Endothelial cell of umbilical vein (primary cell): ENCODE measurements around the gene CLEC4M. TPM values are rescaled to one million over a fixed set of nuclear protein-coding genes. Genes with fewer than 3 reads are reported as not detected.

Experiments
- BruUV-seq: library from RNA; stranded (reverse); fragments of 400-500 nt; replicated peaks from 2 replicates; lab custom pipeline; 2021; lab: Mats Ljungman, UMichigan
- CTCF ChIA-PET: fragments of 300-600, 350-600 bp; sonication (Branson Sonifier 250); formaldehyde crosslinking; loops from one replicate; lab custom pipeline; 2021; ENCODE audit warnings: antibody characterized with exemption, inconsistent platforms; lab: Charles Lee
- POLR2A ChIA-PET: fragments of 300-600, 350-600 bp; sonication (Branson Sonifier 250); formaldehyde crosslinking; loops from one replicate; lab custom pipeline; 2021; ENCODE audit warnings: antibody characterized with exemption, inconsistent platforms; lab: Charles Lee
- DNase-seq: peaks from one replicate; pipeline ENCODE4 v3.0.0-alpha.2; 2011; ENCODE audit warnings: low read depth, low spot score
- FAIRE-seq: peaks from 2 replicates; lab custom pipeline; 2011; peaks lifted over from hg19 to GRCh38; lab: Jason Lieb, UNC
- H2AFZ ChIP-seq: 2 replicates; pipeline ENCODE4 v1.6.0; 2012; ENCODE audit warnings: low read depth, low read length, control low read depth, inconsistent platforms
- H3K27ac ChIP-seq: 2 replicates; pipeline ENCODE4 v1.5.1; 2011; ENCODE audit warnings: low read depth, mild to moderate bottlenecking, control low read depth, low read length, moderate library complexity; ENCODE audit not compliant: insufficient read depth
- H3K27me3 ChIP-seq, 2 experiments: 2 replicates each; pipeline versions ENCODE4 v1.6.0 to v1.6.1; 2011; ENCODE audit warnings: low read length in 2 of 2, mixed read lengths in 1 of 2; ENCODE audit not compliant: control insufficient read depth in 2 of 2, insufficient read depth in 2 of 2
- H3K36me3 ChIP-seq, 2 experiments: 2 replicates in 1 of 2; 3 replicates in 1 of 2; pipeline ENCODE4 v1.5.1; 2011; ENCODE audit warnings: low read length in 2 of 2, mild to moderate bottlenecking in 1 of 2, moderate library complexity in 1 of 2; ENCODE audit not compliant: control insufficient read depth in 2 of 2, insufficient read depth in 2 of 2; ENCODE audit errors: extremely low read depth in 1 of 2
- H3K4me1 ChIP-seq: 3 replicates; pipeline ENCODE4 v1.5.1; 2011; ENCODE audit warnings: mild to moderate bottlenecking, low read length; ENCODE audit not compliant: control insufficient read depth, insufficient read depth; ENCODE audit errors: extremely low read depth
- H3K4me2 ChIP-seq: 2 replicates; pipeline ENCODE4 v1.6.1; 2011; ENCODE audit warnings: low read length, control low read depth, mixed read lengths; ENCODE audit not compliant: insufficient read depth
- H3K4me3 ChIP-seq, 3 experiments: fragments of 200-600 bp in 1 of 3; sonication (generic), shearing (Covaris generic) in 1 of 3; replicated peaks in 1 of 3; 2 replicates each; pipeline ENCODE4 v1.5.1; 2011 to 2016; ENCODE audit warnings: control low read depth in 3 of 3, low read length in 3 of 3, mild to moderate bottlenecking in 2 of 3, inconsistent platforms in 1 of 3, low read depth in 1 of 3, moderate library complexity in 1 of 3; ENCODE audit not compliant: insufficient read depth in 1 of 3
- H3K79me2 ChIP-seq: 2 replicates; pipeline ENCODE4 v1.6.0; 2012; ENCODE audit warnings: low read length, inconsistent platforms; ENCODE audit not compliant: control insufficient read depth, insufficient read depth
- H3K9ac ChIP-seq: replicated peaks from 2 replicates; pipeline ENCODE3; 2011; ENCODE audit warnings: low read length, control low read depth; ENCODE audit not compliant: insufficient read depth; ENCODE audit errors: extremely low read depth
- H3K9me1 ChIP-seq: replicated peaks from 3 replicates; pipeline ENCODE4 v1.6.0; 2011; ENCODE audit warnings: mild to moderate bottlenecking, low read length; ENCODE audit not compliant: control insufficient read depth, insufficient read depth; ENCODE audit errors: extremely low read depth
- H3K9me3 ChIP-seq: replicated peaks from 2 replicates; pipeline ENCODE4 v1.5.1; 2012; ENCODE audit warnings: low read length, inconsistent platforms; ENCODE audit not compliant: control insufficient read depth, insufficient read depth
- H4K20me1 ChIP-seq: replicated peaks from 2 replicates; pipeline ENCODE3; 2011; ENCODE audit warnings: mild to moderate bottlenecking, low read length; ENCODE audit not compliant: control insufficient read depth, insufficient read depth; ENCODE audit errors: extremely low read depth
- CTCF ChIP-seq, 2 donors: IDR thresholded peaks; 1 replicate in 1 of 2; 2 replicates in 1 of 2; pipeline ENCODE4 v1.5.1; 2011; ENCODE audit warnings: low read length in 2 of 2, mild to moderate bottlenecking in 2 of 2, moderate library complexity in 2 of 2, control low read depth in 1 of 2, inconsistent platforms in 1 of 2, low read depth in 1 of 2; ENCODE audit not compliant: insufficient read depth in 1 of 2; ENCODE audit errors: extremely low read depth in 1 of 2
- EZH2 ChIP-seq: IDR thresholded peaks from 2 replicates; pipeline ENCODE4 v1.6.1; 2012; ENCODE audit warnings: borderline replicate concordance, low read depth, mild to moderate bottlenecking, moderate library complexity, low read length, inconsistent platforms; ENCODE audit not compliant: severe bottlenecking
- FOS ChIP-seq: IDR thresholded peaks from 2 replicates; pipeline ENCODE4 v1.6.1; 2011; ENCODE audit warnings: mild to moderate bottlenecking, low read length, moderate library complexity, borderline replicate concordance; ENCODE audit not compliant: insufficient read depth
- GATA2 ChIP-seq: IDR thresholded peaks from 2 replicates; pipeline ENCODE4 v1.7.0; 2011; ENCODE audit warnings: low read depth, mild to moderate bottlenecking, moderate library complexity, mixed read lengths, low read length; ENCODE audit not compliant: insufficient read length, insufficient read depth
- JUN ChIP-seq: IDR thresholded peaks from 2 replicates; pipeline ENCODE4 v1.6.1; 2011; ENCODE audit warnings: borderline replicate concordance, low read depth; ENCODE audit not compliant: insufficient read length, insufficient read depth
- MAX ChIP-seq: IDR thresholded peaks from 2 replicates; pipeline ENCODE4 v1.6.1; 2011; ENCODE audit not compliant: insufficient read depth, insufficient read length
- MYC ChIP-seq: IDR thresholded peaks from one replicate; pipeline ENCODE4 v1.6.1; 2011; ENCODE audit warnings: mild to moderate bottlenecking, low read depth, low read length
- POLR2A ChIP-seq: IDR thresholded peaks from 2 replicates; pipeline ENCODE4 v1.6.1; 2012; ENCODE audit warnings: low read depth, mild to moderate bottlenecking, control low read depth, low read length
- POLR2AphosphoS5 ChIP-seq: IDR thresholded peaks from 2 replicates; pipeline ENCODE4 v1.6.1; 2012; ENCODE audit warnings: low read depth, mild to moderate bottlenecking, control low read depth, low read length, moderate library complexity; ENCODE audit not compliant: insufficient read depth
- dilution Hi-C: fragments of 300-500 bp; cut with MboI; formaldehyde crosslinking; loops from one replicate; pipeline ENCODE4 v1.15.0; 2019; ENCODE audit warnings: low sequenced_read_pairs; ENCODE audit not compliant: extremely low pct_ligation_motif_present
- intact Hi-C: fragments of 100-400 bp; cut with micrococcal nuclease; formaldehyde crosslinking; loops from one replicate; pipeline ENCODE4 v1.10.0; 2022
- polyA plus RNA-seq, 4 experiments: library from polyadenylated mRNA; depleted of rRNA in 3 of 4; stranded (reverse) in 3 of 4; unstranded in 1 of 4; fragments of >200 nt; gene quantifications; 2 replicates each; pipeline versions ENCODE4 v1.2.1 to v1.2.3, GENCODE V29; 2011 to 2012; ENCODE audit warnings: missing spikeins in 1 of 4
- total RNA-seq: library from RNA; stranded (reverse); gene quantifications from 2 replicates; pipeline ENCODE4 v1.2.3, GENCODE V29; 2021

The CLEC4M gene
- total and polyA plus RNA-seq, 2 donors (not counting 3 experiments of a cell fraction or from before 2014, with no cell fraction given), result 0.46 to 1.0 TPM

- Histone ChIP-seq H3K9me1 (no peaks in the 10 kb centered on the region), H3K4me2 (no peak overlapping the region), H3K9me3 (no peaks in the 10 kb centered on the region), H3K9ac (no peak overlapping the region), H3K27me3 (peaks cover 0 to 3% of the 10 kb centered on the region in 2 experiments), H3K79me2 (no peaks in the 10 kb centered on the region), H3K27ac (no peak overlapping the region), H2AFZ (no peak overlapping the region), H3K4me1 (no peaks in the 10 kb centered on the region), H4K20me1 (no peaks in the 10 kb centered on the region), H3K36me3 (no peaks in the 10 kb centered on the region), H3K4me3 (no peak overlapping the region)
- intact Hi-C loops, result no loop called here
- dilution Hi-C loops, result no loop called here
- BruUV-seq, result no TSS peak
- TF ChIP-seq MYC (no peak), CTCF (IDR thresholded peaks at IDR 0.05; ENCODE audit: extremely low read depth in 1 of 2, insufficient read depth in 1 of 2, low read depth in 1 of 2, low read length in 2 of 2) (no peak), EZH2 (no peak), FOS (no peak), GATA2 (no peak), POLR2A (no peak), MAX (no peak), POLR2AphosphoS5 (no peak), JUN (no peak)
- DNase-seq, result no peak
- ChIA-PET POLR2A (no interaction called here), CTCF (interaction anchor here (2.3 kb wide), 1 partner anchor 57 kb away, joined by 9 read pairs; no protein-coding TSS in a partner anchor)
- FAIRE-seq, result no peak
Observed at GRCh38 chr19:7742575-7742974, 20.5 kb upstream of the CLEC4M start.
